GM19438 (cell line): ENCODE measurements around the gene CA10.

Experiments
- ATAC-seq: cut with Tn5 transposase; IDR thresholded peaks from one replicate; pipeline ENCODE4 v1.9.1; 2021; ENCODE audit warnings: low read depth; ENCODE audit not compliant: unreplicated experiment

CA10 gene

DNA sequence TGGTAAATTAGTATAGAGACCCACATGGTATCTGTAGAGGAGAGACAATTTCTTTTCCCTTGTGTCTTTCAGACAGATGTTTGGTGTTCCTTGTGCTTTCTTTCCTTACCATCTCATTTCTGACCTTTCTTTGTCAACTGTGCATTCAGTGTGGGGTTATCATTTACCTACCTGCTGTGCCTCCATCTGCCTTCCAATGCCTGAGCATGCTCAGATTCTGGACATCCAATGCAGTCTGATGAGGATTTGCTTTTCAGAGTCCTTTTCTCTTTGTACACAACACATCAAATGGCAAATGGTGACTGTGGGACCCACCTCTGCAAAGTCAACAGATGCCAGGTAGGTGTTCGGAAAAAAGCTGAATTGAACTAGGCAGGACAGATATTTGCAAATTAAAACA, 364.8 kb downstream of the CA10 start:
- no peak for ATAC-seq

DNA sequence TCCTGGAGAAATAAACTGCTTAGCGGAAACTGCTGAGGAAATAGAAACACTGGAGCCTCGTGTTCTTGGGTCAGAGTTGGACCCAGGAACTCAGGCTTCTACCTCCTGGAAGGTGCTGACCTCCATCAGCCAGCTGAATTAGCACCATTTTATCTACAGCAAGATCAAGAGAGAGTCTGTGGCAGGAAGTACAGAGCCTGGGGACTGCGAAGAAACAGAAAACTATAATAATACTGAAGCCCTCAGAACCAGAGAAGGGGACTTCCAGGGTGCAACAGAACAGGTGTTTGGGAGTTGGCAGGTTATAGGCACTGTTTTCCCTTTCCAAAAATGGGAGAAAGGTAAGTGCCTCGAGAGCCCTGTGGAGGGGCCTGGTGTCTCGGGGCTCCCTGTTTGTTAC, 379.7 kb downstream of the CA10 start:
- ATAC-seq: no peak

DNA sequence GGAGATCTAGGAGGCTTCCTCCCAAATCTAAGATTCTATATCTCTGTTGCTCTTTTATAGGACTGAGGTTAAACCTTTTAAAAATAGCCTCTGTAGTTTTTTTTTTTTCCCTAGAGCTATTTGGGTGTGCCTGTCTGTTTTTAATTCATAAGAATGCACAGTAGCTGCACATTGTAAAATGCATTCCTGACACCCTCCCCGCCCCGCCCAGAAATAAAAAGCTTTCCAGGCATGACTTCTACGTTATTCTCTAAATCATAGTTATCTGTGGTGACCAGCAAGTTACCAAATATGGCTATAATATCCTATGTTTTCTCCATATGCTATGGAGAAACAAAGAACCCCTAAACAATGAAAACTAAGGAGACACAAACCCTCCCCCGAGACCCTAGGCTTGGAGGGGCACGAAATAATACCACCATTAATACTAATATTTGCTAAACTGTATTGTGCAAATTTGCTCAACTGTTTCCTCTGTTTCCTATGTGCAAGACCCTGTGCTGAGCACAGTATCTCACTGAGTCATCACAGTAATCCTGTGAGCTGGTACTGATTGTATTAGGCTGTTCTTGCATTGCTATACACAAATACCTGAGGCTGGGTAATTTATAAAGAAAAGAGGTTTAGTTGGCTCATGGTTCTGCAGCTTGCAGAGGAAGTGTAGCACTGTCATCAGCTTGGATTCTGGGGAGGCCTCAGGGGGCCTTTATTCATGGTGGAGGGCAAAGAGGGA, 388.3 kb downstream of the CA10 start:
- ATAC-seq: no peak

DNA sequence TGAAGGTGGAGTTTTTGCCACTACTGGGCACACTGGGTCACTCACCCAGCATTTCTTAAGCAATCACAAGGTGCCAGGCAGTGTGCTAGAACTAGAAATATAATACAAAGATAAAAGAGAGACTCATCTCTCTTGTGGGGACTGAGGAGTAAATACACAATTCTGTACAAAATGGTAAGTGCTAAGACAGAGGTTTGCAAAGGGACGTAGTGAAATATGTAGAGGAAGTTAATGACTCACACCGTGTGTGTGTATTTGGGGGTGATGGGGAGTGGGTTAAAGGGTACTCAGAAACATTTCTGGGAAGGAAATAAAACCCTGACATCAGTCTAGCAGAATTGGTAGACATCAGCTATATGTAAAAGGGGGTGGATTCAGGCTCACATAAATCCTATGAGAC, 389.3 kb downstream of the CA10 start:
- no peak for ATAC-seq

GRCh38 chr17:51768706-51769105, 389.8 kb downstream of the CA10 start:
- no peak for ATAC-seq

DNA sequence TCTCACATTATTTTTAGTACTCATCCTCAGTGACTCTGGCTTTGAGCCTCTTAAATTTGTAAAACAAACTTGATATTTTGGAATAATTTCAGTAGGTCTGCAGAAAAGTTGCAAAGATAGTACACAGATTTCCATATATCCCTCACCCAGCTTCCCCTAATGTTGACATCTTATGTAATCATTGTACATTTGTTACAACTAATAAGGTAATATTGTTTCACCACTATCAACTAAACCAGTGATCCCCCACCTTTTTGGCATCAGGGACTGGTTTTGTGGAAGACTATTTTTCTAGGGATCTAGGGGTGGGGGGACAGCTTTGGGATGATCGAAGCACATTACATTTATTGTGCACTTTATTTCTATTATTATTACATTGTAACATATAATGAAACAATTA, 391.2 kb downstream of the CA10 start:
- no peak for ATAC-seq

- ATAC-seq: no peak
Observed at GRCh38 chr17:51765282-51766135, 393.0 kb downstream of the CA10 start.

DNA sequence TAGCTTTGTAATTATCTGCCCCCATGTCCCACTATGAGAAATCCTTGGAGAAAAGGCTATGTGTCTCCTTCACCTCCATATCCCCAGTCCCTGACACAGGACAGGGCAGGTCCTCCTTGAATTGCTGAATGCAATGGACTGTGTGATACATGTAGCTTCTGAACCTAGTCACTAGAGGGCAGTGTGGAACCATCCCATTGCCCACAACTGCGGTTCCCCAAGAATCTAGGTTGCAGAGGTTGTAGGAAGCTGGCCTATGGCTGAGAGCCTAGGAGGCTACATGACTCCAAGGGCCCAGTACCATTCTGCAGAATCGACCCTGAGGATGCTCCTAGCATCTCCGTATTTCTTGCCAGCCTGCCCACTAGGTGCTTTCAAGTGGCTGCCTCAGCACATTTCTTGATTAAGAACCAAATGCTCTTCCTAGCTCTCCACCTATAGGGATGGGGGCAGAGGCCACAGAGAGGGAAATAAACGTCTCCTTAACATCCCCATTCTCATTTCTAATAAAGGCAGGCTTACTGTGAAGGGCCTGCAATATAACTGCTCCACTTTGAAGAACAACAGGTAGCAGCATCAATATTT, 394.0 kb downstream of the CA10 start:
- peak; percentile 99 for ATAC-seq

DNA sequence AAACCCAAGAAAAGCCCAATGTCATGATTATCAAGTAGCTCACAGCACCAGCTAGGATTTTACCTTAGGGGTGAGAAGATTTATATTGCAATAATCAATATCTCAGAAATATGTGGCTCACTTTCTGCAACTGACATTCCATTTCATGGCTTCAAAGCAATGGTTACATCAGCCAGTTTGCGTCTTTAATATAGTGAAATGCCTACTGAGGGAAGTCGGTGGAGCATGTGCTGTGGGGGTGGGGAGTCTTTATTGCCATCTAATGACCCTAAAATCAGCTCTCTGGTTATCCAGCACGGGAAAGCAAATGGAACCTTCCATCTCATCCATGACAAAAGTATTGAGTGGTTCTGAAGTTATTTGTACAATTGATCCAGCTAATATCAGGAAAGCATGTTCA, 395.5 kb downstream of the CA10 start:
- ATAC-seq: no peak

- no peak for ATAC-seq
Observed at GRCh38 chr17:51761105-51761504, 397.4 kb downstream of the CA10 start.

DNA sequence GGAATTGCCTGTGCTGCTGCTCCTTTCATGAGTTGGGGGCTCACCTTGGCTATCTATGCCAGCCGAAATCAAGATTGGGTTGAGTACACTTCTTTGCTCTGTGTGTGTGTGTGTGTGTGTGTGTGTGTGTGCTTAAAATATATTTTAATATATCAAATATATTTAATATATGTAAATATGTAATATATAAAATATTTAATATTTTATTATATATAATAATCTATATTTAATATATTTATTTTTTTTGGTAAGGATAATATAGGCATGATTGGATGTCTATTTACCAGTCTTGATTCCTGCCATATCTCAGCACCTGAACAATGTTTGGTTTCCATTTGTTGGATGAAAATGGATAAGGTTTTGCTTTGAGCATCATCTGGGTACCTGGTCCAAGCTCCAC, 399.3 kb downstream of the CA10 start:
- ATAC-seq: no peak

GRCh38 chr17:51751072-51751471, 407.4 kb downstream of the CA10 start:
- ATAC-seq: no peak

DNA sequence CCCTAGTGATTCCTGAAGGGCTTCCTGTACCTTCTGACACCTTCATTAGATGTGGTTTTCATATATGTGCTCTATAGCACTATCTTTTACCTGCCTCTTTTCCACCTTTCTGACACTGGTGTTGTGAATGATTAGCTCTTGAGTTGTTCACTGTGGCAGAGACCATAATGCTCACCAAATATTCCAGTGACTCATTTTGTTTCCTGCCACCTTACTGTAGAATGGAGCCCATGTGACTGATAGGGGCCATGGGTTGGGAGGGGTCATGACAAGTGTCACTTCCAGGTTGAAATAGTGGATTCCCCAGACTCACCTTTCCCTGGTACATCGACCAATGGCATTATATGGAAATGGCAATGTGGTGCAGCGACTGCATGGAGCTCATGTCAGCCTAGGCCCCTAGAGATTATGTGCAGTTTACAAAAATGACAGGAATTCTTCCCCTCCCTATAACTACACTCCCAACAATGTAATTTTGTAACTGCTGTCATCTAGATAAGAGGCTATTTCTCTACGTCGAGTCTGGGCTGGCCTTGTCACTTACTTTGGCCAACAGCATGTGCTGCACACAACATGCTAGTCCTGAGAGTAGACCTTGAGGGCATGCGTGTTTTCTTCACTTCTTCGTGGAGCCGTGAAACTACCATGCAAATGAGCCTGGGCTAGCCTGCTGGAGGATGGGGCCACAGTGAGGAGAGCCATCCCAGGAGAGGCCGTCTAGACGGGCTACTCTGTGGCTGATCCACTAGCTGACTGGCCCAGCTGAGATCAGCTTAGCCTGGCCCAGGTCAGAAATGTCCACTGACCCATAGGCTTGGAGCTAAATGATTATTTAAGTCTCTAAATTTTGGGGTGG, 409.5 kb downstream of the CA10 start:
- no peak for ATAC-seq

DNA sequence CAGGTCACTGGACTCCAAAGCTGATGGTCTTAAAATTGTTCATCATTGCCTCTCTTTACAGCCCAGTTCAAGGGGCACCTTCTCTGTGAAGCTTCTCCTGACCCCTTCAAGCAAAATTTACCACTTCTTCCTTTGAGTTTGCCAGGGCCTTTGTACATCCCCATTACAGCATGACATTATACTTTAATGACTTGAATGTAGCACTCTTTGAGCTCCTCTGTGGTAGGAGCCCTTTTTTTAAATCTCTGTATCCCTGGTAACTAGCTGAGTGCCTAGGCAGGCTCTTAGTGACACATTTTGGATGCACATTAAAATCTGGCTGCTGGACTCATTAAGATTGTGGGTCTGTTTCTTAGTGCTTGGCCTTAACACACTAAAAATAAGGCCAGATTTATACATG, 412.1 kb downstream of the CA10 start:
- no peak for ATAC-seq

- no peak for ATAC-seq
Observed at GRCh38 chr17:51745993-51746392, 412.5 kb downstream of the CA10 start.

DNA sequence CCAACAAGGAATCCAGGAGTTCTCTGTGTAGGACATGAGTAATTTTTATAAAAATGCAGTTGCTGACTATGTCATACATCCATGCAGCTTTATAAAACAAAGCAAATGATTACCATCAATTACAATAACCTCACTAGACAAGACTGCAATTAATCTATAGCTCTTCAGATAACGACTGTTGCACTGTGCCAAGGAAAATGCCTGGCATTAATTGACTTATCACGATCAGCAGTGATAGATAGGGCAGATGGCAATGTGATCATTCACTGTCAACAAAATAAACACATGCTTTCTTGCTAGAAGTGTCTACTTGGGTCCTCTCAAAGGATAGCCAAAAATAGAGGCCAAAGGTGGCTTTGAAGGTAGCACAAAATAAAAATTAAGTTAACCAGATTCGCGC, 415.0 kb downstream of the CA10 start:
- no peak for ATAC-seq

DNA sequence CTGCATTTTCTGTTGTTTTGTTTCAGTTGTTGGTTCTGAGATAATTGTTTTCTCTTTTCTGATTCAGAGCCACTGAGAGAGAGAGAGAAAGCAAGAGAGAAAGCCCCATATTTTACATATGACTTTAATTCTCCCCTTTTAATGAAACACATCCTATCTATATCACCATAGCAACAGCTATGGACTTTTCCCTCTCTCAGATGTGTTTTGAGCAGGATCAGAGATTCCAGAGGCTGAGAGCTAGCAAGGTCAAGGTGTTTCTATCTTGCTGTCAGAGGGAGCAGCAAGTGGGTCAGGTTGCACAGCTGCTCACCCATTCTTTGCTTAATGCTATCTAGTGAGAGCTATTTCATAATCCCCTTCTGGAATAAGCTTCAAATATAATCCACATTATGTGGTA, 415.9 kb downstream of the CA10 start:
- no peak for ATAC-seq

GRCh38 chr17:51741458-51741857, 417.1 kb downstream of the CA10 start:
- no peak for ATAC-seq

- ATAC-seq: no peak
Observed at GRCh38 chr17:51740531-51740930, 418.0 kb downstream of the CA10 start.

- ATAC-seq: no peak
Observed at GRCh38 chr17:51739245-51739886, 419.1 kb downstream of the CA10 start.
